Measurements from ENCODE around the gene GPHA2. TPM values are rescaled to one million over a fixed set of nuclear protein-coding genes. Genes with fewer than 3 reads are reported as not detected.

Gene GPHA2, protein sequence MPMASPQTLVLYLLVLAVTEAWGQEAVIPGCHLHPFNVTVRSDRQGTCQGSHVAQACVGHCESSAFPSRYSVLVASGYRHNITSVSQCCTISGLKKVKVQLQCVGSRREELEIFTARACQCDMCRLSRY
- total RNA-seq (2022; extraction: Qiagen RNA extraction) = not detected in 5 replicates

DNA sequence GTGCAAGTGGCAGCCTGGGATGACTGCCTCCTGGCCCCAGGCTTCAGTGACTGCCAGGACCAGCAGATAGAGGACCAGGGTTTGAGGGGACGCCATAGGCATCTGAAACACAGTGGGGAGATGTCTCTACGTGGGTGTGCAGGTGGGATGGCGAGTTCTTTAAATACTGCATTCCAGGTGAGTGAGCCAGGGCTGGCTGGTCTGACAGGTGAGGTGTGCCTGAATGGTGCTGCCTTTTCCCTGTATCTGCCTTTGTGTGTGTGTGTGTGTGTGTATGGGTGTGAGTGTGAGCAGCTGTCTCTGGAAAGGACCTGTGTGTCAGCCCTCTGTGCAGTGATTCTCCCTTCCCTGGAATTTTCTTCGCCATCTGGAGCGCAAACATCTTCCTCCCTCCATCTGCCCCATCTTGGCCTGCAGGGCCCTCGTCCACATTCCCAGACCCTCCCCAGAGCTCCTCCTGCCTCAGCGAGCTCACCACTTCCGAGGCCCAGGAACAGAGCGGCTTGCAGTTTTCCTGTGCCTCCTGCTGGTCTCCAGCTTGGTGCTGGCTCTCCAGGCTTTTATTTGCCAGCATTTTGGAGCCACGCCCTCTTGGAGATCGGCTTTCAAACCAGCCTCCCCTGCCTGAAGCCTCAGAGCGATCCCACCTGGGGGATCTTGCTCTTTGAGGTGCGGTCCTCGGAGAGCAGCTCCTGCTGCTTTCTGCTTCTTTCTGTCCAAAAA is at the start of gene GPHA2:
TSS of gene GPHA2 (minus strand) at position 535 of the 723 bp plus-strand sequence. CDS start at position 102, 433 bp downstream.

GRCh38 chr11:64971421-64972233 is 35.9 kb upstream of the GPHA2 start, which contains the start of gene MAJIN:
Gene MAJIN, minus strand, starts transcription at chr11:64972108. Its CDS starts 12,703 bp downstream, at chr11:64959405.

GRCh38 chr11:64923944-64924909 is 11.5 kb downstream of the GPHA2 start, which contains the start of gene PPP2R5B:
Gene PPP2R5B, plus strand, starts transcription at chr11:64924689. Its CDS starts 1,046 bp downstream, at chr11:64925735.

DNA sequence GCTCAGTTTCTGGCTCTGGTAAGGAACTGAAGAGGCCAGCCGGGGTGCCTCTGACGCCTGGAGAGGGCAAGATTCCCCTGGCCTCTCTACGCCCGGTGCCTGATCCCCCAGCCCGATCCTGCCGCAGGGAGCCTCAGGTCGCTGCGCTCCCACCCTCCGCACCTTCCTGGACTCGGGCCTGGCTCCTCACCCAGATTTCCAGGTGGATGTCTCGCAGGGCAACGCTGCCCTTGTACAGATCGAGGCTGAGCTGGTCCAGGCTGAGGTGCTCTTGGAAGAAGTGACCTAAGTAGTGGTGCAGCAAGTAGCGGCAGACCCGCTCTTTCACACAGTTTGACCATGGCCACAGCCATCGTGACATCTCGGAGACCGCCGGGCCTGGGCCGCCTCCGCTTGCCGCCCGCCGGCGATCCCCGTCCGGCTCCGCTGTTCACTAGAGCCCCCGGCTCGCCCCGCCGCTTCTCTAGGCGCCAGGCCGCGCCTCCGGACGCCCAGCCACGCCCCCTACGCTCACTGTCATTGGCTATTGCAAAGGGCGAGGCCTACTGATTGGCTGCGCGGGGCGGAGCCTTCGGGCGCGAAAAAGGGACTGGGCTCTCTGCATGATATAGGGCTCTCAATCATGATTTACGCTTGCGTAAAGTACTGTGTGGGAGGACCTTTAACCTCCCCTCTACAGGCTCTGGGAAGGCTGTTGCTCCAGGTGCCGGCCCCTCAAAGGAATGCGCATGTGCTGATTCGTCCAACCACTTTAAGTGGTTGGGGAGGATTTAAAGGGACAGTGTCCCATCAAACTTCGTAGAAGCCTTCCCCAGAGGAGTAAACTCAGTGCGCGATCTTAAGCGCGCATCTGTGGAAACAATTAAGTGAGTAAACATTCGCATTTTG is 18.7 kb downstream of the GPHA2 start, which contains the start of gene ATG2A:
TSS of gene ATG2A (minus strand) at position 435 of the 888 bp plus-strand sequence. CDS start at position 361, 74 bp downstream.

Other genes with a start within 250 kb of the GPHA2 start
- gene NRXN2, start 212.7 kb downstream of the GPHA2 start, total RNA-seq (2022; extraction: Qiagen RNA extraction) = 0.13 to 0.31 TPM (median 0.20 TPM) in 5 replicates
- 0.71 to 2.2 TPM (median 1.6 TPM) in 5 replicates for gene RASGRP2, start 191.8 kb downstream of the GPHA2 start, total RNA-seq (2022; extraction: Qiagen RNA extraction)
- 0.17 to 0.69 TPM (median 0.39 TPM) in 5 replicates for gene PYGM, start 175.9 kb downstream of the GPHA2 start, total RNA-seq (2022; extraction: Qiagen RNA extraction)
- gene SF1, start 157.4 kb downstream of the GPHA2 start, total RNA-seq (2022; extraction: Qiagen RNA extraction) = 167 to 200 TPM (median 182 TPM) in 5 replicates
- gene MAP4K2, start 132.7 kb downstream of the GPHA2 start, total RNA-seq (2022; extraction: Qiagen RNA extraction) = 5.4 to 9.2 TPM (median 8.5 TPM) in 5 replicates
- 23.5 to 42.2 TPM (median 41.1 TPM) in 5 replicates for gene MEN1, start 125.3 kb downstream of the GPHA2 start, total RNA-seq (2022; extraction: Qiagen RNA extraction)
- gene CDC42BPG, start 91.2 kb downstream of the GPHA2 start, total RNA-seq (2022; extraction: Qiagen RNA extraction) = 1.0 to 1.6 TPM (median 1.5 TPM) in 5 replicates
- 83.3 to 124 TPM (median 119 TPM) in 5 replicates for gene EHD1, start 57.3 kb downstream of the GPHA2 start, total RNA-seq (2022; extraction: Qiagen RNA extraction)
- 11.0 to 20.8 TPM (median 19.2 TPM) in 5 replicates for gene ATG2A, start 18.7 kb downstream of the GPHA2 start, total RNA-seq (2022; extraction: Qiagen RNA extraction)
- gene PPP2R5B, start 11.2 kb downstream of the GPHA2 start, total RNA-seq (2022; extraction: Qiagen RNA extraction) = 3.5 to 4.4 TPM (median 4.1 TPM) in 5 replicates
- not detected in 5 replicates for gene MAJIN, start 36.2 kb upstream of the GPHA2 start, total RNA-seq (2022; extraction: Qiagen RNA extraction)
- gene BATF2, start 61.1 kb upstream of the GPHA2 start, total RNA-seq (2022; extraction: Qiagen RNA extraction) = 0.33 to 0.65 TPM (median 0.47 TPM) in 5 replicates
- gene ARL2, start 78.3 kb upstream of the GPHA2 start, total RNA-seq (2022; extraction: Qiagen RNA extraction) = 172 to 187 TPM (median 178 TPM) in 5 replicates
- 18.9 to 23.9 TPM (median 22.8 TPM) in 5 replicates for gene SNX15, start 91.5 kb upstream of the GPHA2 start, total RNA-seq (2022; extraction: Qiagen RNA extraction)
- gene SAC3D1, start 105.3 kb upstream of the GPHA2 start, total RNA-seq (2022; extraction: Qiagen RNA extraction) = 33.5 to 51.7 TPM (median 49.0 TPM) in 5 replicates
- 0.18 TPM in 1 of 5 replicates, not detected in the others for gene NAALADL1, start 122.7 kb upstream of the GPHA2 start, total RNA-seq (2022; extraction: Qiagen RNA extraction)
- gene CDCA5, start 148.1 kb upstream of the GPHA2 start, total RNA-seq (2022; extraction: Qiagen RNA extraction) = 64.4 to 77.1 TPM (median 72.9 TPM) in 5 replicates
- gene ZFPL1, start 148.3 kb upstream of the GPHA2 start, total RNA-seq (2022; extraction: Qiagen RNA extraction) = 33.7 to 38.4 TPM (median 36.4 TPM) in 5 replicates
- gene VPS51, start 160.3 kb upstream of the GPHA2 start, total RNA-seq (2022; extraction: Qiagen RNA extraction) = 55.8 to 61.2 TPM (median 60.5 TPM) in 5 replicates
- 4.6 to 8.6 TPM (median 5.9 TPM) in 5 replicates for gene TM7SF2, start 176.0 kb upstream of the GPHA2 start, total RNA-seq (2022; extraction: Qiagen RNA extraction)
- gene ZNHIT2, start 181.8 kb upstream of the GPHA2 start, total RNA-seq (2022; extraction: Qiagen RNA extraction) = 11.1 to 19.9 TPM (median 19.4 TPM) in 5 replicates
- 854 to 960 TPM (median 861 TPM) in 5 replicates for gene FAU, start 186.2 kb upstream of the GPHA2 start, total RNA-seq (2022; extraction: Qiagen RNA extraction)
- gene MRPL49, start 186.4 kb upstream of the GPHA2 start, total RNA-seq (2022; extraction: Qiagen RNA extraction) = 66.1 to 73.7 TPM (median 68.6 TPM) in 5 replicates
- 24.1 to 42.1 TPM (median 41.2 TPM) in 5 replicates for gene SYVN1, start 198.6 kb upstream of the GPHA2 start, total RNA-seq (2022; extraction: Qiagen RNA extraction)
- gene SPDYC, start 234.3 kb upstream of the GPHA2 start, total RNA-seq (2022; extraction: Qiagen RNA extraction) = not detected in 5 replicates
- gene CAPN1, start 246.0 kb upstream of the GPHA2 start, total RNA-seq (2022; extraction: Qiagen RNA extraction) = 85.0 to 136 TPM (median 126 TPM) in 5 replicates